Hepatocyte (in vitro differentiated cells): ENCODE measurements around the gene PYM1.

ENCODE experiments used
- EZH2 ChIP-seq: fragments of 200-600 bp; sonication (generic); IDR thresholded peaks from 2 replicates; pipeline ENCODE4 v1.6.1; 2016; ENCODE audit warnings: antibody characterized with exemption, mild to moderate bottlenecking, borderline replicate concordance
- TF ChIP-seq, protein P1 (sequence below): fragments of 200-600 bp; sonication (generic); IDR thresholded peaks from 2 replicates; pipeline ENCODE4 v1.5.1; 2016; ENCODE audit warnings: antibody characterized with exemption, mild to moderate bottlenecking; ENCODE audit not compliant: poor library complexity

- TF ChIP-seq, protein P1, sequence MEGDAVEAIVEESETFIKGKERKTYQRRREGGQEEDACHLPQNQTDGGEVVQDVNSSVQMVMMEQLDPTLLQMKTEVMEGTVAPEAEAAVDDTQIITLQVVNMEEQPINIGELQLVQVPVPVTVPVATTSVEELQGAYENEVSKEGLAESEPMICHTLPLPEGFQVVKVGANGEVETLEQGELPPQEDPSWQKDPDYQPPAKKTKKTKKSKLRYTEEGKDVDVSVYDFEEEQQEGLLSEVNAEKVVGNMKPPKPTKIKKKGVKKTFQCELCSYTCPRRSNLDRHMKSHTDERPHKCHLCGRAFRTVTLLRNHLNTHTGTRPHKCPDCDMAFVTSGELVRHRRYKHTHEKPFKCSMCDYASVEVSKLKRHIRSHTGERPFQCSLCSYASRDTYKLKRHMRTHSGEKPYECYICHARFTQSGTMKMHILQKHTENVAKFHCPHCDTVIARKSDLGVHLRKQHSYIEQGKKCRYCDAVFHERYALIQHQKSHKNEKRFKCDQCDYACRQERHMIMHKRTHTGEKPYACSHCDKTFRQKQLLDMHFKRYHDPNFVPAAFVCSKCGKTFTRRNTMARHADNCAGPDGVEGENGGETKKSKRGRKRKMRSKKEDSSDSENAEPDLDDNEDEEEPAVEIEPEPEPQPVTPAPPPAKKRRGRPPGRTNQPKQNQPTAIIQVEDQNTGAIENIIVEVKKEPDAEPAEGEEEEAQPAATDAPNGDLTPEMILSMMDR, result no peak
- no peak for TF ChIP-seq EZH2
Observed at GRCh38 chr12:55937981-55938380, 10.3 kb upstream of the PYM1 start.
